Memory B cell (primary cell): Measurements from ENCODE around the gene GUSB.
"Not testable (repeated sequence)": the region's sequence is repeated elsewhere in the genome, so short reads cannot be mapped to it uniquely, and the experiment has no call there.

ENCODE experiments used
- ATAC-seq: fragments of 150-1000 bp; cut with Tn5 transposase; 2 replicates; pipeline ENCODE4 v1.10.0; 2021; ENCODE audit warnings: low read depth, mild to moderate bottlenecking, moderate library complexity
- DNase-seq, 2 donors: peaks; one replicate each; pipeline ENCODE4 v3.0.0; 2022; ENCODE audit warnings: low spot score in 2 of 2
- H3K27ac Mint-ChIP-seq: one replicate; pipeline ENCODE4 v1.8.0; 2022; ENCODE audit warnings: mild to moderate bottlenecking, moderate library complexity, mixed read lengths
- H3K27me3 Mint-ChIP-seq: one replicate; pipeline ENCODE4 v1.8.0; 2022; ENCODE audit warnings: mixed read lengths
- H3K36me3 Mint-ChIP-seq: one replicate; pipeline ENCODE4 v1.8.0; 2022; ENCODE audit warnings: mild to moderate bottlenecking, mixed read lengths
- H3K4me1 Mint-ChIP-seq: one replicate; pipeline ENCODE4 v1.8.0; 2022; ENCODE audit warnings: mixed read lengths
- H3K4me3 Mint-ChIP-seq: one replicate; pipeline ENCODE4 v1.8.0; 2022; ENCODE audit warnings: mild to moderate bottlenecking, moderate library complexity, mixed read lengths
- H3K9me3 Mint-ChIP-seq: one replicate; pipeline ENCODE4 v1.8.0; 2022; ENCODE audit warnings: mixed read lengths

GUSB gene

DNA sequence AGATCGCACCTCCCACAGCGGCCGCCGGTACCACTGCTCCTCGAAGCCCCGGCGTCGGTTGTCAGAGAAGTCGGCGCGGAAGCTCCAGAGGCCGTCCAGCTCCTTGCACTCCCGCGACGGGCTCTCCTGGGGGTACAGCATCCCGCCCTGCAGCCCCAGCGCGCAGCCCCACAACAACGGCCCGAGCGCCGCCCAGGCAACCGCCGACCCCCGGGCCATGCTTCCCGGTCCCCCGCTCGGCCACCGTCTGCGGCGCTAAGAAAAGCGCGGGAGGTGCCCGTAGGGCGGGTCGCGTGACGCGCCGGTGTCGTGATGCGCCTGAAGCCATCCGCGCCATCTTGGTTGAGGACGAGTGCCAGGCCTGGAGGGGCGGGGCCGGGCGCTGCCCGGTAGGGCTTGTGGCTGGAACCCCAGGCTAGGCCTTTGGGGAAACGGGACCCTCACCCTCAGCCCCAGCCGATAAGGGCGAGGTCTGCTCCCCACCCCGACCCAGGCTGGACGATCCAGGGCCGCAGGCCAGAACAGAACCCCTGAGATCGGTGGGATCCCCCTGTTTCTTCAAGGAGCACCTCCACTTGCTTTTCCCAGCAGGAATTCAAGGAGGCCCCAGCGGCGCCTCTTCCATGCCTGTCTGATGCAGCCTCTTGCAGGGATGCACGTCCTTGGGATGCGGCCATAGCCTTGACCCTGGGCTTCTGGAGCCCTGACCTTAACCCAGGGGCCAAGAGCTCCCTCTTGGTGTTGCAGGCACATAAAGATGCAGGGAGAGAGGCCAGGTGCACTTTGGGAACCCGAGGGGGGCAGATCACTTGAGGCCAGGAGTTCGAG lies at the start of gene GUSB:
Gene GUSB (minus strand): TSS at position 249 of the 828 bp plus-strand sequence. CDS start 30 bp downstream, at position 219.
- Mint-ChIP-seq H3K27ac (peak within 1 kb of the TSS; percentile 77), H3K4me1 (peaks cover 7% of the 10 kb centered on the region), H3K27me3 (no peaks in the 10 kb centered on the region), H3K4me3 (peak within 1 kb of the TSS; percentile 79), H3K9me3 (no peaks in the 10 kb centered on the region), H3K36me3 (peaks cover 2% of the 10 kb centered on the region)
- ATAC-seq (peak; percentile 91), DNase-seq (peak; percentile 86 to 94)

GRCh38 chr7:66028342-66028741 lies 46.3 kb upstream of the GUSB start:
- not testable (repeated sequence) for H3K27me3 Mint-ChIP-seq, H3K9me3 Mint-ChIP-seq, H3K36me3 Mint-ChIP-seq, ATAC-seq, H3K4me1 Mint-ChIP-seq, H3K27ac Mint-ChIP-seq, H3K4me3 Mint-ChIP-seq, DNase-seq

- Mint-ChIP-seq H3K9me3 (no peaks in the 10 kb centered on the region), H3K36me3 (no peaks in the 10 kb centered on the region), H3K4me1 (no peaks in the 10 kb centered on the region), H3K27ac (no peak overlapping the region), H3K4me3 (no peak overlapping the region), H3K27me3 (peaks cover 9% of the 10 kb centered on the region)
- ATAC-seq (no peak), DNase-seq (no peak)
Observed at GRCh38 chr7:66016131-66016461, 34.1 kb upstream of the GUSB start.

DNA sequence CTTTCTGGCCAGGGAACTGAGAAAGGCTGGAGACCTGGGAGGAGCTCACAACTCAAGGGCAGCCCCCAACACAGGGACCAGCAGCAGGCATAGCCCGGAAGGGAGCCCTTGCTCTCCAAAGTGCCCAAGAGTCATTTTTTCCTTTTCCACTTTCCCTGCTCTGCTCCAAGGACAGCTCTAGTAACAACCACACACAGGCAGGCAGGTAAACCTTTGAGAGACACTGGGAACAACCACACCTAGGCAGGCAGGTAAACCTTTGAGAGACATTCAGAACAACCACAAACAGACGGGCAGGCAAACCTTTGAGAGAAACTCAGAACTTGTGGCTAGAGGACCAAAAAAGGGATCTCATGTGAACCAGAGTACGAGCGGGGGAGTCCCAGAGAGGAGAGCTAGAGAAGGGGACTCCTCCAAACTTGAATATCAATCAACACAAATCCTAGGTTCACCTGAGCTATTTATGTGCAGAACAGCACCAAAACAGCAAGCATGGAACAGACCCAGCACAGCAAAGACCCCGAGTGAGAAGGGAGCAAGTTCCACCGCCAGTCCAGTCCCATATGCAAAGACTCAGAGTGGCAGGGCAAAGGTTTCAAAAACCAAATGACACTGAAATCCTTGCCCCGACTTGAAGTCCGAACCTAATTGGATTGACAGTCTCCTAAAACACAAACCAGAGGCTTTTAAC lies 33.6 kb upstream of the GUSB start:
- H3K4me3 Mint-ChIP-seq, result no peak overlapping the region
- ATAC-seq, result no peak

GRCh38 chr7:66013938-66014337 lies 31.9 kb upstream of the GUSB start:
- H3K4me1 Mint-ChIP-seq, result no peaks in the 10 kb centered on the region
- ATAC-seq (no peak), DNase-seq (no peak)
- no peaks in the 10 kb centered on the region for H3K9me3 Mint-ChIP-seq
- peaks cover 15% of the 10 kb centered on the region for H3K27me3 Mint-ChIP-seq
- H3K27ac Mint-ChIP-seq, result no peak overlapping the region
- no peak overlapping the region for H3K4me3 Mint-ChIP-seq
- peaks cover 1% of the 10 kb centered on the region for H3K36me3 Mint-ChIP-seq

More for the DNA sequence above, 33.6 kb upstream of the GUSB start:
- Mint-ChIP-seq H3K9me3 (no peaks in the 10 kb centered on the region), H3K27ac (no peak overlapping the region), H3K27me3 (peaks cover 9% of the 10 kb centered on the region), H3K36me3 (no peaks in the 10 kb centered on the region), H3K4me1 (no peaks in the 10 kb centered on the region)
- DNase-seq, result no peak

GRCh38 chr7:66007232-66007631 lies 25.2 kb upstream of the GUSB start:
- DNase-seq (no peak), ATAC-seq (no peak)
- Mint-ChIP-seq H3K4me1 (no peaks in the 10 kb centered on the region), H3K4me3 (no peak overlapping the region), H3K27me3 (peaks cover 6% of the 10 kb centered on the region), H3K36me3 (peaks cover 1% of the 10 kb centered on the region), H3K9me3 (no peaks in the 10 kb centered on the region), H3K27ac (no peak overlapping the region)

DNA sequence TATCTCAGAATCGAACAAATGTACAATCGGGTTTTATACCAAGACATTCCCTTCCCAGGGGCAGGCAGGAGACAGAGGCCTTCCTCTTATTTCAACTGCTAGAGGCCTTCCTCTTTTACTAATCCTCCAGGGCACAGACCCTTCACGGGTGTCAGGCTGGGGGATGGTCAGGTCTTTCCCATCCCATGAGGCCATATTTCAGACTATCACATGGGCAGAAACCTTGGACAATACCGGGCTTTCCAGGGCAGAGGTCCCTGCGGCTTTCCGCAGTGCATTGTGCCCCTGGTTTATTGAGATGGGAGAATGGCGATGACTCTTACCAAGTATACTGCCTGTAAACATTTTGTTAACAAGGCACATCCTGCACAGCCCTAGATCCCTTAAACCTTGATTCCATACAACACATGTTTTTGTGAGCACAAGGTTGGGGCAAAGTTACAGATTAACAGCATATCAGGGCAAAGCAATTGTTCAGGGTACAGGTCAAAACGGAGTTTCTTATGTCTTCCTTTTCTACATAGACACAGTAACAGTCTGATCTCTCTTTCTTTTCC lies 23.2 kb upstream of the GUSB start:
- H3K4me3 Mint-ChIP-seq, ATAC-seq, H3K9me3 Mint-ChIP-seq, H3K27ac Mint-ChIP-seq, DNase-seq, H3K27me3 Mint-ChIP-seq, H3K4me1 Mint-ChIP-seq, H3K36me3 Mint-ChIP-seq: not testable (repeated sequence)

- not testable (repeated sequence) for H3K4me3 Mint-ChIP-seq, H3K27ac Mint-ChIP-seq, ATAC-seq, H3K4me1 Mint-ChIP-seq, H3K9me3 Mint-ChIP-seq, DNase-seq, H3K36me3 Mint-ChIP-seq, H3K27me3 Mint-ChIP-seq
Observed at GRCh38 chr7:66000823-66001417, 18.9 kb upstream of the GUSB start.

- H3K9me3 Mint-ChIP-seq, H3K36me3 Mint-ChIP-seq, DNase-seq, H3K4me1 Mint-ChIP-seq, H3K4me3 Mint-ChIP-seq, H3K27ac Mint-ChIP-seq, H3K27me3 Mint-ChIP-seq, ATAC-seq: not testable (repeated sequence)
Observed at GRCh38 chr7:65994984-65995383, 13.0 kb upstream of the GUSB start.

- Mint-ChIP-seq H3K4me3 (no peak overlapping the region), H3K4me1 (no peaks in the 10 kb centered on the region), H3K27ac (no peak overlapping the region), H3K36me3 (no peaks in the 10 kb centered on the region), H3K27me3 (peaks cover 3% of the 10 kb centered on the region), H3K9me3 (no peaks in the 10 kb centered on the region)
- DNase-seq (no peak), ATAC-seq (no peak)
Observed at GRCh38 chr7:65992526-65992925, 10.5 kb upstream of the GUSB start.

- not testable (repeated sequence) for ATAC-seq, H3K4me1 Mint-ChIP-seq, H3K36me3 Mint-ChIP-seq, H3K27me3 Mint-ChIP-seq, H3K27ac Mint-ChIP-seq, H3K9me3 Mint-ChIP-seq, DNase-seq, H3K4me3 Mint-ChIP-seq
Observed at GRCh38 chr7:65991829-65992228, 9.8 kb upstream of the GUSB start.

DNA sequence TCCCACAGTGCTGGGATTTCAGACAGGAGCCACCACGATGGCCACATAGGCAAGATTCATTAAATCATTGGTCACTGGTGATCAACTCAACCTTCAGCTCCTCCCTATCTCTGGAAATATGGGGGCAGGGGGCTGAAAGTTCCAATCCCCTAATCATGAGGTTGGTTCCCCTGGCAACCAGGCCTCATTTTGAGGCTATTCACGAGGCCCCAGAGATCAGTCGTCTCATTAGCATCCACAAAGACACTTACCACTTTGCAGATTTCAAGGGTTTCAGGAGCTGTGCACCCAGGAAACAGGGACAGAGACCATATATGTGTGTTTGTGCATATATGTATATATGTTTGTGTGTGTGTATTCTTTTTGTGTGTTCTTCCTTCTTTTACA lies 7.7 kb upstream of the GUSB start:
- no peaks in the 10 kb centered on the region for H3K9me3 Mint-ChIP-seq
- H3K27ac Mint-ChIP-seq, result no peak overlapping the region
- H3K27me3 Mint-ChIP-seq, result peaks cover 3% of the 10 kb centered on the region
- ATAC-seq, result no peak
- no peaks in the 10 kb centered on the region for H3K36me3 Mint-ChIP-seq
- no peak for DNase-seq
- H3K4me1 Mint-ChIP-seq, result no peaks in the 10 kb centered on the region
- no peak overlapping the region for H3K4me3 Mint-ChIP-seq

GRCh38 chr7:65988503-65988902 lies 6.5 kb upstream of the GUSB start:
- not testable (repeated sequence) for H3K27ac Mint-ChIP-seq, H3K36me3 Mint-ChIP-seq, H3K27me3 Mint-ChIP-seq, ATAC-seq, DNase-seq, H3K4me1 Mint-ChIP-seq, H3K4me3 Mint-ChIP-seq, H3K9me3 Mint-ChIP-seq

- no peak overlapping the region for H3K4me3 Mint-ChIP-seq
- no peak for DNase-seq
- peaks cover 3% of the 10 kb centered on the region for H3K27me3 Mint-ChIP-seq
Observed at GRCh38 chr7:65988084-65988483, 6.1 kb upstream of the GUSB start.

More at GRCh38 chr7:65988084-65988483, 6.1 kb upstream of the GUSB start:
- Mint-ChIP-seq H3K27ac (no peak overlapping the region), H3K9me3 (no peaks in the 10 kb centered on the region), H3K4me1 (no peaks in the 10 kb centered on the region), H3K36me3 (no peaks in the 10 kb centered on the region)
- ATAC-seq, result no peak
